A549 (cell line): ENCODE results near the gene STYXL1. TPM values are rescaled to one million over a fixed set of nuclear protein-coding genes. Genes with fewer than 3 reads are reported as not detected.

Experiments
- ATOH8 ChIP-seq: fragments of 250-450 bp; sonication (Bioruptor Pico); IDR thresholded peaks from 2 replicates; pipeline ENCODE4 v1.5.0; 2020; ENCODE audit warnings: low read depth, mild to moderate bottlenecking, moderate library complexity
- CBX8 ChIP-seq: fragments of 200-600 bp; sonication (generic); IDR thresholded peaks from 2 replicates; pipeline ENCODE4 v1.6.1; 2016
- CHD4 ChIP-seq: fragments of 200-600 bp; sonication (generic); IDR thresholded peaks from 2 replicates; pipeline ENCODE4 v1.6.1; 2016; ENCODE audit warnings: antibody characterized with exemption, mild to moderate bottlenecking, borderline replicate concordance
- CTCF ChIP-seq: fragments of >200 bp; sonication (Bioruptor Twin); formaldehyde crosslinking; IDR thresholded peaks from 3 replicates; pipeline ENCODE4 v1.5.1; 2016
- EHMT2 ChIP-seq: fragments of 200-600 bp; sonication (generic); IDR thresholded peaks from 2 replicates; pipeline ENCODE4 v1.6.1; 2016; ENCODE audit warnings: antibody characterized with exemption, low read depth, mild to moderate bottlenecking, moderate library complexity
- ELK1 ChIP-seq: fragments of 150-350 bp; IDR thresholded peaks from 2 replicates; pipeline ENCODE4 v1.6.1; 2014; ENCODE audit warnings: low read depth, mild to moderate bottlenecking, low read length
- EP300 ChIP-seq, 2 experiments: fragments of >200 bp; sonication (Bioruptor Twin); formaldehyde crosslinking; IDR thresholded peaks; 2 replicates in 1 of 2; 3 replicates in 1 of 2; pipeline ENCODE4 v1.6.1; 2016 to 2017
- FOSB ChIP-seq: fragments of 250-450 bp; sonication (Bioruptor Pico); IDR thresholded peaks from 2 replicates; pipeline ENCODE4 v1.5.0; 2020; ENCODE audit warnings: mild to moderate bottlenecking, moderate library complexity
- FOXS1 ChIP-seq: fragments of 250-450 bp; sonication (Bioruptor Pico); IDR thresholded peaks from 2 replicates; pipeline ENCODE4 v1.5.0; 2020; ENCODE audit warnings: mild to moderate bottlenecking, moderate library complexity
- GATA3 ChIP-seq: IDR thresholded peaks from 2 replicates; pipeline ENCODE4 v1.6.1; 2012; ENCODE audit warnings: borderline replicate concordance
- HDAC2 ChIP-seq: fragments of 200-600 bp; sonication (generic); IDR thresholded peaks from 2 replicates; pipeline ENCODE4 v1.6.1; 2016
- HOXA7 ChIP-seq: fragments of 250-450 bp; sonication (Bioruptor Pico); IDR thresholded peaks from 2 replicates; pipeline ENCODE4 v1.5.0; 2020; ENCODE audit warnings: mild to moderate bottlenecking, moderate library complexity
- JUN ChIP-seq, 2 experiments: fragments of >200 bp; sonication (Bioruptor Twin); formaldehyde crosslinking; IDR thresholded peaks; 2 replicates in 1 of 2; 3 replicates in 1 of 2; pipeline ENCODE4 v1.6.1; 2016 to 2017
- JUNB ChIP-seq: fragments of >200 bp; sonication (Bioruptor Twin); formaldehyde crosslinking; IDR thresholded peaks from 2 replicates; pipeline ENCODE4 v1.6.1; 2016
- KDM5A ChIP-seq: fragments of 200-600 bp; sonication (generic); IDR thresholded peaks from 2 replicates; pipeline ENCODE4 v1.6.1; 2016; ENCODE audit warnings: antibody characterized with exemption, mild to moderate bottlenecking
- MAFK ChIP-seq: fragments of 450-650 bp; IDR thresholded peaks from 2 replicates; pipeline ENCODE4 v1.6.1; 2014; ENCODE audit not compliant: partially characterized antibody
- MAZ ChIP-seq: fragments of 150-350 bp; IDR thresholded peaks from 2 replicates; pipeline ENCODE4 v1.6.1; 2014; ENCODE audit warnings: antibody characterized with exemption, low read depth, low read length, borderline replicate concordance
- NFE2L2 ChIP-seq: fragments of 150-350 bp; conservative IDR thresholded peaks from 2 replicates; pipeline ENCODE4 v1.6.1; 2014; ENCODE audit warnings: low read length
- NPAS2 ChIP-seq: fragments of 250-450 bp; sonication (Bioruptor Pico); IDR thresholded peaks from 2 replicates; pipeline ENCODE4 v1.8.0; 2022; ENCODE audit warnings: mild to moderate bottlenecking, moderate library complexity, borderline replicate concordance
- PBX3 ChIP-seq: IDR thresholded peaks from 2 replicates; pipeline ENCODE4 v1.6.1; 2012
- PHF8 ChIP-seq: fragments of 200-600 bp; sonication (generic); IDR thresholded peaks from 2 replicates; pipeline ENCODE4 v1.6.1; 2016; ENCODE audit warnings: low read depth, mild to moderate bottlenecking, antibody characterized with exemption, moderate library complexity, borderline replicate concordance
- POLR2A ChIP-seq: IDR thresholded peaks from 2 replicates; pipeline ENCODE4 v1.6.1; 2012; ENCODE audit warnings: mild to moderate bottlenecking, low read length
- RFX5 ChIP-seq: fragments of 450-650 bp; IDR thresholded peaks from 2 replicates; pipeline ENCODE4 v1.7.1; 2014; ENCODE audit warnings: antibody characterized with exemption, mild to moderate bottlenecking, moderate library complexity
- SREBF2 ChIP-seq: fragments of 450-650 bp; IDR thresholded peaks from 2 replicates; pipeline ENCODE4 v1.6.1; 2014; ENCODE audit warnings: mild to moderate bottlenecking, moderate library complexity
- TFCP2L1 ChIP-seq: fragments of 250-450 bp; sonication (Bioruptor Pico); IDR thresholded peaks from 2 replicates; pipeline ENCODE4 v1.5.0; 2021; ENCODE audit warnings: mild to moderate bottlenecking
- USF2 ChIP-seq: fragments of 450-650 bp; IDR thresholded peaks from 2 replicates; pipeline ENCODE4 v1.6.1; 2014; ENCODE audit warnings: antibody characterized with exemption
- ZFP36 ChIP-seq: fragments of 450-650 bp; IDR thresholded peaks from 2 replicates; pipeline ENCODE4 v1.6.1; 2014; ENCODE audit warnings: borderline replicate concordance; ENCODE audit not compliant: partially characterized antibody
- ZNF302 ChIP-seq: fragments of 250-450 bp; sonication (Bioruptor Pico); IDR thresholded peaks from 2 replicates; pipeline ENCODE4 v1.9.0; 2021; ENCODE audit warnings: inconsistent platforms, mild to moderate bottlenecking, moderate library complexity
- polyA plus RNA-seq, 4 experiments: library from polyadenylated mRNA; depleted of rRNA in 3 of 4; stranded (reverse); fragments of >200 nt; fragmentation: RNase III in 1 of 4; extraction: RNeasy Plus Mini Kit Qiagen cat#74134 plus additional on column Dnase treatment in 1 of 4; gene quantifications; 2 replicates in 3 of 4; 3 replicates in 1 of 4; pipeline ENCODE4 v1.2.3, GENCODE V29; 2011 to 2017

Gene STYXL1
- polyA plus RNA-seq, 2 of the 4 experiments (the other 2 are of a cell fraction), result 36.0 to 76.8 TPM

GRCh38 chr7:76047811-76048667 is at the start of gene STYXL1, which contains the start of gene MDH2 (continued):
- no peak for TF ChIP-seq ATOH8 (CRISPR knock-in tag)
- TF ChIP-seq NPAS2 (CRISPR knock-in tag), result no peak
- no peak for TF ChIP-seq FOXS1 (CRISPR knock-in tag)
- no peak for TF ChIP-seq ZNF302
- TF ChIP-seq PBX3, result 0 out of 2 replicates have a peak, but pooled peaks have one; percentile 50
- peak; percentile 39; the same call in 1 of the 2 replicates for TF ChIP-seq KDM5A
- no peak for TF ChIP-seq NFE2L2
- TF ChIP-seq USF2, result no peak
- peak; percentile 87 for TF ChIP-seq POLR2A
- TF ChIP-seq GATA3, result peak; percentile 92
- no peak for TF ChIP-seq CHD4
- TF ChIP-seq MAFK, result no peak
- TF ChIP-seq CTCF, result no peak
- TF ChIP-seq MAZ, result no peak
- TF ChIP-seq HOXA7 (CRISPR knock-in tag), result no peak
- no peak for TF ChIP-seq CBX8
- no peak for TF ChIP-seq ZFP36
- TF ChIP-seq FOSB (CRISPR knock-in tag), result no peak
- TF ChIP-seq PHF8, result peak; percentile 82
- no peak for TF ChIP-seq HDAC2
- peak; percentile 83; the same call in 1 of the 2 replicates for TF ChIP-seq ELK1
- TF ChIP-seq EP300 (IDR thresholded peaks at IDR 0.05), result no peak
- peak; percentile 58 to 93 for TF ChIP-seq JUN (IDR thresholded peaks at IDR 0.05)
- TF ChIP-seq JUNB, result no peak
- TF ChIP-seq EHMT2, result no peak
- no peak for TF ChIP-seq SREBF2
- no peak for TF ChIP-seq TFCP2L1 (CRISPR knock-in tag)
- TF ChIP-seq RFX5, result no peak
